GM13976 (cell line): ENCODE results near the gene KIAA0232.

Source experiments
- DNase-seq: peaks from one replicate; pipeline ENCODE4 v3.0.0; 2012; ENCODE audit warnings: low spot score
- CTCF ChIP-seq: IDR thresholded peaks from 2 replicates; pipeline ENCODE4 v1.5.1; 2012; ENCODE audit warnings: borderline replicate concordance, mild to moderate bottlenecking; ENCODE audit not compliant: insufficient read depth; ENCODE audit errors: extremely low read depth, missing control alignments, control extremely low read depth
- in situ Hi-C: fragments of 300-500 bp; cut with MboI; formaldehyde crosslinking; loops from one replicate; pipeline ENCODE4 v1.12.0; 2022; ENCODE audit warnings: low sequenced_read_pairs, mixed read lengths, inconsistent platforms; ENCODE audit not compliant: unreplicated experiment

KIAA0232 gene

GRCh38 chr4:6917461-6918271 lies 135.1 kb downstream of the KIAA0232 start:
- TF ChIP-seq CTCF, result peak; percentile 31
- in situ Hi-C loops, result no loop called here
- DNase-seq, result no peak

DNA sequence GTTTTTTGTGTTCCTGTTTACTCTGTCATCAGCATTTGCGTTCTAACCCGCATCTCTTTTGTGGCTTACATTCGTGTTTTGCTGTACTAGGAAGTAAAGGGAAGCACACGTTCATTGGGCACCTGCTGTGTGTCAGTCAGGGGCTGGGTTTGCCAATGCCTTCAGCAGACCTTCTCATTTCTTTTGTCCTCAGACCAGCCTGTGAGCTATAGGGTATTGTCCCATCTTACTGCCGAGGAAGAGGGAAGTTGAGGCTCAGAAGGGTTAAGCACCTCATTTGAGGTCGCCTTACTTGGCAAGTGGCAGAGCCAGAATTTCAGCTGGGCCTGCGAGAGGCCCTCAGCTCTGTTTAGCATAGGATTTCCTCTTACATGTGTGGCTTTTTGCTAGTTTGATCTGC lies 135.8 kb downstream of the KIAA0232 start:
- in situ Hi-C loops, result no loop called here
- TF ChIP-seq CTCF, result no peak
- no peak for DNase-seq

GRCh38 chr4:6920171-6920570 lies 137.6 kb downstream of the KIAA0232 start:
- TF ChIP-seq CTCF, result no peak
- in situ Hi-C loops, result no loop called here
- no peak for DNase-seq

GRCh38 chr4:6923507-6923906 lies 141.0 kb downstream of the KIAA0232 start:
- TF ChIP-seq CTCF, result no peak
- in situ Hi-C loops, result no loop called here
- DNase-seq, result no peak

- no peak for DNase-seq
- no peak for TF ChIP-seq CTCF
- in situ Hi-C loops, result no loop called here
These were observed 141.8 kb downstream of the KIAA0232 start for GRCh38 chr4:6924361-6924779.

DNA sequence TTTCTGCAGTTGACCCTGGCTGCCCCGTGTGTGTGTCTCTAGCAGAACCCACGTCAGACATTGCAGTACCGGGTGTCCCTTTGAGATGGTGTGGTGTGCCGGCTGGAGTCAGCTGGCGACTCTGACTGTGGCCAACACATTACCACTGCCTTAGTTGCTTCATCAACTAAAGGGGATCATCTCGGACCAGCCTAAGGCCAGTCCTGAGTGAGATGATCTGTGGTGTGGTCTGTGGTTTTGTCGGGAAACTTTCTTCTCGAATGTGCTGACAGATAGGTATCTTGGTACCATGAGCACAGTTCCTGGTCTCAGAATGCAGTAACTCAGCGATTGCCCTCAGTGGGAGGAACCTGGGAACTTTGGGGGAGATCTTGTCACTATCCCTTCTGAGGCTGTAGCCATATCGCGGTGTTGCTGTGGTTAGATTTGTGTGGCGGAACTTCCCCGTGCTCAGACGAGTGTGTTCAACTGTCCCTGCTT lies 142.9 kb downstream of the KIAA0232 start:
- in situ Hi-C loops, result no loop called here
- DNase-seq, result no peak
- TF ChIP-seq CTCF, result no peak
